Brain microvascular endothelial cell (primary cell): ENCODE results near the gene SLCO6A1.

Experiments
- DNase-seq: peaks from one replicate; pipeline ENCODE4 v3.0.0-alpha.2; 2020
- H3K27ac ChIP-seq: fragments of 250-450 bp; sonication (Bioruptor Pico); 2 replicates; pipeline ENCODE4 v1.5.1; 2020; ENCODE audit warnings: mild to moderate bottlenecking, moderate library complexity
- H3K27me3 ChIP-seq: fragments of 250-450 bp; sonication (Bioruptor Pico); replicated peaks from 2 replicates; pipeline ENCODE4 v1.5.1; 2020; ENCODE audit warnings: mild to moderate bottlenecking
- H3K36me3 ChIP-seq: fragments of 250-450 bp; sonication (Bioruptor Pico); replicated peaks from 2 replicates; pipeline ENCODE4 v1.5.1; 2020; ENCODE audit warnings: mild to moderate bottlenecking
- H3K4me3 ChIP-seq: 2 replicates; pipeline ENCODE4 v1.5.1; 2011; ENCODE audit warnings: low read depth, mild to moderate bottlenecking, control low read depth, low read length, moderate library complexity
- in situ Hi-C: cut with HindIII; loops from 2 replicates; pipeline ENCODE4 v1.10.0; 2017; ENCODE audit warnings: low sequenced_read_pairs, low pct_ligation_motif_present
- TF ChIP-seq, protein P1 (sequence below): IDR thresholded peaks from 2 replicates; pipeline ENCODE4 v1.5.1; 2011; ENCODE audit warnings: low read depth, mild to moderate bottlenecking, moderate library complexity, low read length, control low read depth, inconsistent platforms; ENCODE audit errors: missing control alignments

Gene SLCO6A1

DNA sequence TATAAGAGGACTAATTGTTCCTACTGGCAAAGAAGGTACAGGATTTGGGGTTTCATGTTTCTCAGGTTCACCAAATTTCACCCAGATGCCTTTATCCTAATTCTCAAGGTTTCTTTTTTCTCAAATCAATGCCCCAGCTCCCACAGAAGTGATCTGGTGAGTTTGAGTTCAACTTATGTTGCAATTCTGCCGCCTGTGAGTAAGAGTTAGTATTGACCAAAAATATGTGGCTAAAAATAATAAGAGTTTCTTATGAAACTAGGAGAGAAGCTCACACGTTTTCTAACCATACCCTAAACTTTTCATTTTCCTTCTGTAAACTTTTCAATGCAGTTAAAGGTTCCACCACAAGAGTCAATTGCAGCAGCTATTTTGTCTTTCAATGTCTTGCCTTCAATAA is 15.1 kb downstream of the SLCO6A1 start:
- H3K36me3 ChIP-seq, result no peaks in the 10 kb centered on the region
- TF ChIP-seq, protein P1, sequence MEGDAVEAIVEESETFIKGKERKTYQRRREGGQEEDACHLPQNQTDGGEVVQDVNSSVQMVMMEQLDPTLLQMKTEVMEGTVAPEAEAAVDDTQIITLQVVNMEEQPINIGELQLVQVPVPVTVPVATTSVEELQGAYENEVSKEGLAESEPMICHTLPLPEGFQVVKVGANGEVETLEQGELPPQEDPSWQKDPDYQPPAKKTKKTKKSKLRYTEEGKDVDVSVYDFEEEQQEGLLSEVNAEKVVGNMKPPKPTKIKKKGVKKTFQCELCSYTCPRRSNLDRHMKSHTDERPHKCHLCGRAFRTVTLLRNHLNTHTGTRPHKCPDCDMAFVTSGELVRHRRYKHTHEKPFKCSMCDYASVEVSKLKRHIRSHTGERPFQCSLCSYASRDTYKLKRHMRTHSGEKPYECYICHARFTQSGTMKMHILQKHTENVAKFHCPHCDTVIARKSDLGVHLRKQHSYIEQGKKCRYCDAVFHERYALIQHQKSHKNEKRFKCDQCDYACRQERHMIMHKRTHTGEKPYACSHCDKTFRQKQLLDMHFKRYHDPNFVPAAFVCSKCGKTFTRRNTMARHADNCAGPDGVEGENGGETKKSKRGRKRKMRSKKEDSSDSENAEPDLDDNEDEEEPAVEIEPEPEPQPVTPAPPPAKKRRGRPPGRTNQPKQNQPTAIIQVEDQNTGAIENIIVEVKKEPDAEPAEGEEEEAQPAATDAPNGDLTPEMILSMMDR, result no peak
- in situ Hi-C loops, result no loop called here
- no peak overlapping the region for H3K27ac ChIP-seq
- no peak for DNase-seq
- H3K4me3 ChIP-seq, result no peak overlapping the region
- no peaks in the 10 kb centered on the region for H3K27me3 ChIP-seq

DNA sequence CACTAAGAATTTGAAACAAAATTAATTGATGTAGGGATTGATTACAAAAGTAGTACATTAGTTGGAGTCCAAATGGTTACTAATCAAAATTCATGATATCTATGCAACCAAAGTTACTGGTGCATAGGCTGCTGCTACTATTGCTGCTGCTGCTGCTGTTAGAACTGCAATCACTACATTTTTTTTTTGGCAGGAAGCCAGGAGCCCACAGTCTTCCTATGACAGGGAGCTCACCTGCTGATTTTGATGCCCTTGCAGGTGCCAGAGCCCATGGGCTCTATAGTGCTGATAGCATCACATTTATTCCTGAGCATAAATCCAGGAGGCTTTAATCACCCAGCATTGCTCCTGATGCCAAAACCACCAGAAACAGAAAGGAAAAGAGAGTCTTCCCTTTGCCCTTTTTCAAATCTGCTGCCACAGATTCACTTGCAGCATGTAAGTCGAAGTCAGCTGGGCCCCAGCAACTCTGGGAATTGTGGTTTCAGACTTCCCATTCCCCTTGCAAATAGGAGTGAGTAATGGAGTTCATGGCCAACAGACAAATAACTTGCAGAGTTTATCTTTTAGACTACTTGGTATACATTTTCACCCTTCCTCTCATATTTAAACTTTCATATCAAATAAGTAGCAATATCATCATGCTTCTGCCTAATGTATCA is 17.6 kb downstream of the SLCO6A1 start:
- DNase-seq, result no peak
- Histone ChIP-seq H3K27ac (no peak overlapping the region), H3K4me3 (no peak overlapping the region), H3K36me3 (no peaks in the 10 kb centered on the region), H3K27me3 (no peaks in the 10 kb centered on the region)
- in situ Hi-C loops, result no loop called here
- TF ChIP-seq, protein P1, result no peak

DNA sequence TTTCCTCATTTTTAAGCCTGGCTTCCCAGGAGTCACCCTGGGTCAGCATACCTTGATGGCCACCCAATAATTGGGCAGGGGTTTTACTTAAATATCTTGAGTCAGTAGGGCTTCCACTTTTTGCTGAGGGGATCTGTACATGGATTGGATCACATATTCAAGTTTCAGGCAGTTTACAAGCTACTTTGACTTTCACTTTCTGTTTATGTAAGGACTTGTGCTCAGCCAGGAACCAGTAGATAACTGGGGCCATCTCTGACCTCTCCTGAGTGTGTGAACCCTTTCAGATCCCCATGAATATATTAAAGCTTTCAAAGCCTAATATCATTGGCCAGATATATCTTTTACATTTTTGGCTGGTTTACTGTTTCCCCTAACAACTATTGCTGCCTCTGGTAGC is 45.1 kb downstream of the SLCO6A1 start:
- no peaks in the 10 kb centered on the region for H3K27me3 ChIP-seq
- H3K36me3 ChIP-seq, result no peaks in the 10 kb centered on the region
- in situ Hi-C loops, result no loop called here
- no peak for DNase-seq
- no peak overlapping the region for H3K27ac ChIP-seq
- H3K4me3 ChIP-seq, result no peak overlapping the region
- TF ChIP-seq, protein P1, result no peak

DNA sequence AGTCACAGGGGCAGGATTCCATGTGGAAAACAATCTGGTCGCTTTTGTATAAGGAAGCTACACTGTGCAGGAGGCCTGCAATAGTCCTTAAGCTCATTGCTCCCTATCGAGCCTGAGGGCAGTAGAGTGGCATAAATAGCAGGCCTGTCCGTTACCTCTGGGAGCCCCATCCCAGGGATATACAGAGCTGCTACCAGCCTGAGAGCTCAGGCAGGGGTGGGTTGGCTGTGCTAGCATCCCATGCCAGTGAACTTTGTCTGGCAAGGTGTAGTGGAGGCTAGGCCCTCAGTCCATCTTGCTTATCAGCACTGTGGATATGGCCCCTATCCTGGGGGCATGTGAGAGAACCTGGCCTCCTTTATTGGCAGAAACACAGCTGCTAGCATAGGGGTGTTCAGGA is 47.7 kb downstream of the SLCO6A1 start:
- Histone ChIP-seq H3K4me3 (no peak overlapping the region), H3K36me3 (no peaks in the 10 kb centered on the region), H3K27ac (no peak overlapping the region), H3K27me3 (no peaks in the 10 kb centered on the region)
- TF ChIP-seq, protein P1, result no peak
- DNase-seq, result no peak
- in situ Hi-C loops, result no loop called here

DNA sequence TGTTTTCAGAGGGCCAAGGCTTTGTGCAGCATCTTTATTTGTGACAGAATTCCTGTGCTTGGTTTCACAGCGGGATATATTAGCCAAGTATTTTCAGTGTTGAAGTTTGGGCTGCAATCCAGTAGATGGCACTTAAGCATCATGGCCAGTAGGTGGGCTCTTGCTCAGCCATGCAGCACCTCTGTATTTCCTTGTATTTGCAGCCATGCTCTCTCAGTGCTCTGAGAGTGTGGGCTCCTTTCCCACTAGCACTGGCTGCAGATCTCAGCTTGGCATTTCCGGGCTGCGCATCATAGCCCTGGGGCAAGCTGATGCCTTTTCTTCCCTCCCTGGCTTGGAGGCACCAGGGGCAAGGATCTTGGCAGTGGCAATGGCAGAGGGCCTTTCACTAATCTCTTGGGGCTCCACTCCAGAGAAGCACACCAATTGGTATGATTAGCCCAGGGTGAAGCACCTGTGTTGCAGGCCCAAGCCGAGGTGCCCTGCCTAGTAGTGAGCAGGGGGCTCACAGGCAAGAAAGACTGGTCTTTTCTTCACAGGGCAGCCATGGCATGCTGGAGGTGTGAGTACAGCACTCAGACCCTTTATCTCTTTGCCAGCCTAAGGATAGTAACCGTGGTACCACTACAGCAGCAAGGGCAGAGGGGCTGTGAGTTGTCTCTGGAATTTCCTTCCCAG is 48.3 kb downstream of the SLCO6A1 start:
- Histone ChIP-seq H3K27ac (no peak overlapping the region), H3K4me3 (no peak overlapping the region), H3K36me3 (no peaks in the 10 kb centered on the region), H3K27me3 (no peaks in the 10 kb centered on the region)
- in situ Hi-C loops, result no loop called here
- TF ChIP-seq, protein P1, result peak; percentile 19
- DNase-seq, result peak; percentile 1
